ENCODE results near the gene HES4.
A peak's percentile ranks its signal among the peaks of the same experiment; 100 is the strongest.

The HES4 gene

DNA sequence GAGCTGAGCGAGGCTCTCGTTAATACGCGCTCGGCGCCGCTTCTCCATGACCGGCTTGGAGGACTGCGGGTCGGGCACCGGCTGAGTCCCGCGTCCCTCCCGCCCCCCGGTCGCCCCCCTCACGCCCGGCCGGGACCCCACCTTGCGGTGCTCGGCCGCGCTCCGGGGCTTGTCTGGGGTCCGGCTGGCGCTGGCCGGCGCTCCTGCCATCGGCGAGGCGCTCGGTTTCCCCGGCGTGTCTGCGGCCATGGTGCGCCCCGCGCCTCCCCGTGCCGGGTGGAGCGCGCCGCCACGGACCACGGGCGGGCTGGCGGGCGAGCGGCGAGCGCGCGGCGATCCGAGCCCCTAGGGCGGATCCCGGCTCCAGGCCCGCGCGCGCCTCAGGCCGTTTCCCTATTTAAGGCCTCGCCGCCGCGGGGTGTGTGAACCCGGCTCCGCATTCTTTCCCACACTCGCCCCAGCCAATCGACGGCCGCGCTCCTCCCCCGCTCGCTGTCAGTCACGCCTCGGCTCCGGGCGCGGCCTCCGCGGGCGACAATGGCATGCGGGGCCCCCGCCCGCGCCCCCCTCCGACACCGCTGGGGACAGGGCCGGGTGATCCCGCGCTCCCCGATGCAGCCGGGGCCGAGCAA, at the start of gene HES4:
Gene HES4, minus strand, starts transcription at position 373 of the 632 bp plus-strand sequence. Its CDS starts 124 bp downstream, at position 249.
- peak in 1 of 2 donors; percentile 36 for DNase-seq (ENCODE audit: low read depth in 2 of 2)

DNA sequence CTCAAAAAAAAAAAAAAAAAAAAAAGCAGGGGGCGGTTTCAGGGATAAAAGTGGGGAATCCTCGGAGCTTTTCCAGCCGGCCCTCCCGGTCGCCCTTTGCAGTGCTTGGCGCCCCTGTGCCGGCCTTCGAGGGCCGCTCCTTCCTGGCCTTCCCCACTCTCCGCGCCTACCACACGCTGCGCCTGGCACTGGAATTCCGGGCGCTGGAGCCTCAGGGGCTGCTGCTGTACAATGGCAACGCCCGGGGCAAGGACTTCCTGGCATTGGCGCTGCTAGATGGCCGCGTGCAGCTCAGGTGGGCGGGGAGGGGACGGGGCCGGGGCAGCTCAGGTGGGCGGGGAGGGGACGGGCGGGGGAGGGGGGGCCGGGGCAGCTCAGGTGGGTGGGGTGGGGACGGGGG, 48.9 kb upstream of the HES4 start:
- DNase-seq (ENCODE audit: low read depth in 2 of 2) = no peak

GRCh38 chr1:1047963-1048362, 48.1 kb upstream of the HES4 start:
- DNase-seq (ENCODE audit: low read depth in 2 of 2) = no peak

DNA sequence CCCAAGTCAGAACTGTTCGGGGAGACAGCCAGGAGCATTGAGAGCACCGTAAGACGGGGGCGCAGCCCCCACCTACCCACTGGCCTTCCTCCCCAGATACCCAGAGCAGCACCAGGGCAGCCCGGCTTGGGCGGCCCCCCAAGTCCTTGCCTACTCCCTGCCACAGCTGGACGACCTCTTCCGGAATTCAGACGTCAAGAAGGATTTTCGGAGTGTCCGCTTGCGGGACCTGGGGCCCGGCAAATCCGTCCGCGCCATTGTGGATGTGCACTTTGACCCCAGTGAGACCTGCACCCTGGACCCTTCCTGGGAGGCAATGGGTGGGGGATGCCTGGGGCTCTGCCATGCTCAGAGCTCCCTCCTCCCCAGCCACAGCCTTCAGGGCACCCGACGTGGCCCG, 47.5 kb upstream of the HES4 start:
- no peak for DNase-seq (ENCODE audit: low read depth in 2 of 2)

GRCh38 chr1:1046767-1047166, 46.9 kb upstream of the HES4 start:
- no peak for DNase-seq (ENCODE audit: low read depth in 2 of 2)

GRCh38 chr1:1046243-1046642, 46.3 kb upstream of the HES4 start:
- DNase-seq (ENCODE audit: low read depth in 2 of 2) = no peak

- DNase-seq (ENCODE audit: low read depth in 2 of 2) = no peak
Observed at GRCh38 chr1:1045129-1045528, 45.2 kb upstream of the HES4 start.

GRCh38 chr1:1044455-1045078, 44.7 kb upstream of the HES4 start:
- DNase-seq (ENCODE audit: low read depth in 2 of 2) = no peak

DNA sequence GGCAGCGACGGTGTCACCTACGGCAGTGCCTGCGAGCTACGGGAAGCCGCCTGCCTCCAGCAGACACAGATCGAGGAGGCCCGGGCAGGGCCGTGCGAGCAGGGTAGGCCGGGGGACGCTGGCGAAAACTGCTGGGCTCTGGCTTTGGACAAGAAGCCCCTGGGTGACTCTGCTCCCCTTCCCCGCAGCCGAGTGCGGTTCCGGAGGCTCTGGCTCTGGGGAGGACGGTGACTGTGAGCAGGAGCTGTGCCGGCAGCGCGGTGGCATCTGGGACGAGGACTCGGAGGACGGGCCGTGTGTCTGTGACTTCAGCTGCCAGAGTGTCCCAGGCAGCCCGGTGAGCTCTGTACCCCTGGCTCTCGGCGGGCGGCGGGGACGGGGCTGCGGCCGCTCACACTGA, 44.0 kb upstream of the HES4 start:
- no peak for DNase-seq (ENCODE audit: low read depth in 2 of 2)

DNA sequence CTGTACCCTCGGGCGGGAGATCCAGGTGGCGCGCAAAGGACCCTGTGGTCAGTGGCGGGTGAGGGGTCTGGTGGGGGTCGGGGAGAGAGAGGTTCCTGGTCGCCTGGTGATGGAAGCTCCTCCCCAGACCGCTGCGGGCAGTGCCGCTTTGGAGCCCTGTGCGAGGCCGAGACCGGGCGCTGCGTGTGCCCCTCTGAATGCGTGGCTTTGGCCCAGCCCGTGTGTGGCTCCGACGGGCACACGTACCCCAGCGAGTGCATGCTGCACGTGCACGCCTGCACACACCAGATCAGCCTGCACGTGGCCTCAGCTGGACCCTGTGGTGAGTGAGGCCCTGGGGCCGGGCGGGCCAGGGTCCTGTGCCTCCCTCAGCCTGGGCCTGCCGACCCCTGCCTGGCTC, 43.5 kb upstream of the HES4 start:
- DNase-seq (ENCODE audit: low read depth in 2 of 2) = no peak

- DNase-seq (ENCODE audit: low read depth in 2 of 2) = no peak
Observed at GRCh38 chr1:1042835-1043234, 42.9 kb upstream of the HES4 start.

DNA sequence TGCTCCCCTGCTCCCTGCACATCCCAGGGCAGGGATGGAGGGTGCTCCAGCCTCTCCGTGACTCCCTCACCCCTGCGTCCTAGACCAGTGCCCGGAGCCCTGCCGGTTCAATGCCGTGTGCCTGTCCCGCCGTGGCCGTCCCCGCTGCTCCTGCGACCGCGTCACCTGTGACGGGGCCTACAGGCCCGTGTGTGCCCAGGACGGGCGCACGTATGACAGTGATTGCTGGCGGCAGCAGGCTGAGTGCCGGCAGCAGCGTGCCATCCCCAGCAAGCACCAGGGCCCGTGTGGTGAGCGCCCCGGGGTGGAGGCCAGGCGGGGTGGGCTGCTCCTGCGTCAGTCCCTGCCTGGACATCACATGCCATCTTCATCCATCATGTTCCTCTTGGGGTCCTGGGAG, 42.0 kb upstream of the HES4 start:
- DNase-seq (ENCODE audit: low read depth in 2 of 2) = no peak

- no peak for DNase-seq (ENCODE audit: low read depth in 2 of 2)
Observed at GRCh38 chr1:1041092-1041523, 41.2 kb upstream of the HES4 start.

GRCh38 chr1:1040004-1040991, 40.4 kb upstream of the HES4 start:
- DNase-seq (ENCODE audit: low read depth in 2 of 2) = peak; percentile 47 to 57

DNA sequence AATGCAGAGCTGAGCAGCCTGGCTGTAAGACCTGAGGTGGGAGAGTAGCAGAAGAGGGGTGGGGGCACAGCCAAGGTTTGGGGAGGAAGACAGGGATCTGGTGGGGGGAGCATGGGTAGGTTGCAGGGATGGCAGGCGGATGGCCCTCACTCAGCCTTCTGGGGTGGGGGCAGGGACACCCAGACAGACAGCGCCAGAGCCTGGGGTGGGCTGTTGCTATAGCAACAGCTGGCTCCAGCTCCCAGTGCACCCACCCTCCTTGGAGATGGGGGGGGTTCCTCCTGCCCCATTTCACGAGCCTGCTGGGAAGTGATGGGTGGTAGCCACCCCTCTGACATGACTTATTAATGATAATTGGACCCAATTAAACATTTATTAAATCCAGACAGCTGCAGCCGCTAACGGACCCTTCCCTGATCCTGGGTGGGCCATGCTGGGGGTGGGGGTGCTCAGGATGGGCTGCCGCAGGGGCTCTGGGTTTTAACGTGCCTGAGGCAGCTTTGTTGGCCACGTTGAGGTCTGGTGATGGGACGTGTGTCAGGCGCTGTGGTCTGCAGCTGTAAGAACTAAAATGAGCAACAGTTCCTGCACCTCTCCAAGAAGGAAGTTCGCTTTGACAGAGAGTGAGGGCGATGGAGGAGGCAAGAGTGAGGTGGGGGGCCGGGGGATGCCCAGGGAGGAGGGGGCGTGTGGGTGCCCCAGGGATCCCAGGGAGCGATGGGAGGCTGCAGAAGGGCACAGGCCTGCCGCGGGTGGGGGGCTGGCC, 39.4 kb upstream of the HES4 start:
- no peak for DNase-seq (ENCODE audit: low read depth in 2 of 2)

GRCh38 chr1:1038694-1039093, 38.8 kb upstream of the HES4 start:
- no peak for DNase-seq (ENCODE audit: low read depth in 2 of 2)

DNA sequence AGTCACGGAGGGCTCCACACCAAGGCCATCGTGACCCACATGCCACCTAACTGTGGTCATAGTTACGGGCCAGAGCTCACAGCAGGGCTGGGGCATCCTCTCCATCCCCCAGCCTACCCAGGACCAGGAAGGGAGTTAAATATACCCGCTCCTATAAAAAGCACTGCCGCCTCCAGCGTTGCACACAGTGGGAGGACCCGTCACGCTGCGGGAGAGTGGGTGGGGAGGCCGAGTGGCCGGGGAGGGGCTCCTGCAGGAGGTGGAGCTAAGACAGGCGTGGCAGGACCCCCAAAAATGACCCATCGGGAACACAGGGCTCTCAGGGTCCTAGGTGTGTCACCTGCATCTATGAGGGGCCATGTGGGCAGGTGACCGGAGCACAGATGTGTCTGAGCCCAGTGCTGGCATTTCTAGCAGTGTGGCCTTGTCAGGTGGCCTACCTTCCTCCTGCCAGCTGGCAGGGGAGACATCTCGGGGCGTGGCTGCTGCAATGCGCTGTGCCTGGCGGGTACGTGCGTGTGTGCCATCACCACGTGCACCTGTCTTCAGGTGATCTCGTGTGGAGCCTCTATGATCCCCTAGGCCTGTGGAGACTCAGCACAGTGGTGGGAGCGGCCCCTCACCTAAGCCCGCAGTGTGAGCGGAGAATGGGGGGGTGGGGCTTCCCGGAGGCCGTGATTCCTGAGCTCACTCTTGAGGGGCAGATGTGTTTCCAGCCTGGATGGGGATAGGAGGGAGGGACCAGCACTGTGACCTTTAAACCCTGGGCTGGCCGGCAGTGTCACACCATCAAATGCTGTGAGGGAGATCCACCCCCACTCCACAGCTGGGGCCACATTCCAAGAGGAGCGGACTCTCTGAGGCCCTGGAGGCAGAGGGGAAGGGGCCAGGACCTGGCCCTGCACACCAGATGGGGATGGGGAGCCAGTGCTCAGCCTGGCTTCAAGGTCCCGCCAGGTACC, 37.8 kb upstream of the HES4 start:
- no peak for DNase-seq (ENCODE audit: low read depth in 2 of 2)

GRCh38 chr1:1035291-1035943, 35.5 kb upstream of the HES4 start:
- DNase-seq (ENCODE audit: low read depth in 2 of 2) = no peak

DNA sequence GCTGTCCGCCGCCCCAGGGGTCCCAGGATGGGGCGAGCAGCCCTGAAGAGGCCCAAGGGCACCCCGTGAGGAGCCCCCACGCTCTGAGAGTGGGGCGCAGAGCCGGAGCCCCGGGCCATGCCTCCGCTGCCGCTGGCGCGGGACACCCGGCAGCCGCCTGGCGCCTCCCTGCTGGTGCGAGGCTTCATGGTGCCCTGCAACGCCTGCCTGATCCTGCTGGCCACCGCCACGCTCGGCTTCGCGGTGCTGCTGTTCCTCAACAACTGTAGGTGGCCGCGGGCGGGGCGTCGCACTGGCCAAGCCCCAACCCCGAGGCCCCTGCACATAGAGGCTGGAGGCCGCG, 34.5 kb upstream of the HES4 start:
- no peak for DNase-seq (ENCODE audit: low read depth in 2 of 2)

DNA sequence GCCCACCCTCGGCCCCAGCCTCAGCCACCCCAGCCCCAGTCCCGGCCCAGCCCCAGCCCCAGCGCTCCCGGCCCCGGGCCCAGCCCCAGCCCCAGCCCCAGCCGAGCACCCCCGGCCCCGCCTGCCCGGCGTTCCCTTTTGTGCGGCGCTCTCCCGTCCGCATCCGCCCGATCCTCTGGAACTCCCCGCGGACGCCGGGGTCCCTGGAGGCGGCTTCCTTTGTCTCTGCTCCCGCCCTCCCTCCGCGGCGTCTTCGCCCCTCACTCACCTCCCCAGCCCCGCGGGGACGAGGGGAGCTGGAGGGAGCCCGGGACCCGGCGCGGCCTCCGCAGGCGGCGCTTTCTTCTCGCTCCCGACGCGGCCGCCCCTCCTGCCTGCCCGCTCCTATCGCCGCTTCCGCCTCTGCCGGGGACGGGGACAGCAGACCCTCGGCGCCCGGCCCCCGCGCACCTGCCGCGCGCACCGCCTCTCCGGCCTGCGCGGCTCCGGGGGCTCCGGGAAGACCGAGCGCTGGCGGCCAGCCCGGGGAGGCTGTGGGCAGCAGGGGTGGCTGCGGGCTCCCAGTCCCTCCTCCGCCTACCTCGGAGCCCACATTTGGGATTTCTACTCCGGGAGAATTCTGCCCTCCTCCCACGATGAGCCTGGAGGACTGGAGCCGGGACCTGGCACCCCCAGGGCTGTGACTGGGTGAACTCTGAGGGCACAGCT, 34.0 kb upstream of the HES4 start:
- DNase-seq (ENCODE audit: low read depth in 2 of 2) = no peak
